ENCODE data around the gene FBXL17.

Gene FBXL17

DNA sequence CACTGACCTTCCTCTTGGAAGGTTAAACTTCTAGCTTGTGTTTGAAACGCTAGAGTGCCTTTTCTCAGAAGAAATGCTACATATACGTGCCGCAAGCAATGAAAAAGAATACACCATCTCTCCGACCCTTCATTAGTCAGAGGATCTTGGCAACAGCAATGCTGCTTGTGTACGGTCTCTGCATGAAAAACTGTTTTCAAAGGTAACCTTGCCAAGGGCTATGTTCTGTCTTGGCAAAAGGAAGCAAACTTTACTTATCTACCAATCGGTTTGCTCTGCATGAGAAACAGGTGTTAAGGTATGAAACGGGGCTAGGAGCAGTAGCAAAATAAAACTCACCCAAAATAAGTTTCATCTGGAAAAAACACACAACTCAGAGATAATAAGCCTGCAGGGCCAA lies 297.8 kb downstream of the FBXL17 start:
- DNase-seq (ENCODE audit: low spot score) = no peak

DNA sequence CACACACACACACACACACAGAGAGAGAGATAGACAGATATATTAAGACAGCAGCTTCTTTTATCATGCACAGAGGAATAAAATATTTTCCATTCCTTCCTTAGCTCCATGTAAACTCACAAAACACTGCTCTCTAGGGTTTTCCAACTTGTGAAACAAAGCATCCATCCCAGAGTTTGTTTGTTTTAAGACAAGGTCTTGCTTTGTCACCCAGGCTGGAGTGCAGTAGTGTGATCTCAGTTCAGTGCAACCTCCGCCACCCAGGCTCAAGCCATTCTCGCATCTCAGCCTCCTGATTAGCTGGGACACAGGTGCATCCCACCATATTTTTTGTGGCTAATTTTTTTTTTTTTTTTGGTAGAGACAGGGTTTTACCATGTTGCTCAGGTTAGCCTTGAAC lies 298.7 kb downstream of the FBXL17 start:
- DNase-seq (ENCODE audit: low spot score) = no peak

DNA sequence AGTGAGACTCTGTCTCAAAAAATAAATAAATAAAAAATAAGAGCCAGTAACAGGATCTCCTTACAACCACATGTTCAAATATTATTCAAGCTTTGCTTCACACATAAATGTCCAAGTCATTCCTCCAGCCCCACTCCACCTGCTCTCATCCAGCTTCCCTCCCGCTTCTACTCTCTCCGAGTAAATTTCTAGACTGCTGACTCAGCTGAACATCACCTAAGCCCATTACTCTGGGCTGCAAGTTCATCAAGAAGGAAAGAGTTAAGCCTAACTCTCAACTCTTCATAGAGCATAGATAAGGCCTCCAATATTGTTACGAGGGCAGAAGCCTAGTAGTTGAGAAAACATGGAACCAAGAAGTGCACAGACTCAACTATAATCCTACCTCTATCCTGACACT lies 300.2 kb downstream of the FBXL17 start:
- no peak for DNase-seq (ENCODE audit: low spot score)

DNA sequence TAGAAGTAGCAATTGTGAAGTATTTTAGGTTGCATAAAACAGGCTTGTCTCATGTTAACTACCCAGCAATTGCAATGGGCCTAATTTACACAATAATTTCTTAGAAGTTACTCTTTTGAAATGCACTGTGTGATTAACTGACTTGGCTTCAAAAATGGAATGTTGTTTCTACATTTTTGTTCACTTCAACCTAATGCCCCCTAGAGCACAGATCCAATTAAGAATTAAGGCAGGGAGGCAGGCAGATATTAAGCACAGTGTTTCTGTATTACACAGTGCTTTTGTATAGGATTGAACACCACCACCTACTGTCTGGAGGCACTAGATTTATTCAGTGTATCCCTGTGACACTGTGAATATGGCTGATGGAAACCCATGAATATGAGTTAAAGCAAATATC lies 302.1 kb downstream of the FBXL17 start:
- DNase-seq (ENCODE audit: low spot score) = no peak

DNA sequence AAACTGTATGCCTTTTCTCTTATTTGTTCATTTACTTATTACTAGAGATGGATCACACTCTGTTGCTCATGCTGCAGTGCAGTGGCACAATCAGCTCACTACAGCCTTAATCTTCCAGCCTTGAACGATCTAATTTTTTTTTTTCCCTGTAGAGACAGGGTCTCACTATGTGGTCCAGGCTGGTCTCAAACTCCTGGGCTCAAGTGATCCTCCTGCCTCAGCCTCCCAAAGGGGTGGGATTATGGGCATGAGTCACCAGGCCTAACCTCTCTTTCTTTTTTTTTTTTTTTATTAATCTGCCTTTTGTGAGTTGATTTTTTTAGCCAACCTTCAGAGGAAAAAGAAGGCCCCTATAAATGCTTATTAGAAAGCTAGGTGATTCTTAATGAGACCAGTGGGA lies 303.0 kb downstream of the FBXL17 start:
- DNase-seq (ENCODE audit: low spot score) = no peak

DNA sequence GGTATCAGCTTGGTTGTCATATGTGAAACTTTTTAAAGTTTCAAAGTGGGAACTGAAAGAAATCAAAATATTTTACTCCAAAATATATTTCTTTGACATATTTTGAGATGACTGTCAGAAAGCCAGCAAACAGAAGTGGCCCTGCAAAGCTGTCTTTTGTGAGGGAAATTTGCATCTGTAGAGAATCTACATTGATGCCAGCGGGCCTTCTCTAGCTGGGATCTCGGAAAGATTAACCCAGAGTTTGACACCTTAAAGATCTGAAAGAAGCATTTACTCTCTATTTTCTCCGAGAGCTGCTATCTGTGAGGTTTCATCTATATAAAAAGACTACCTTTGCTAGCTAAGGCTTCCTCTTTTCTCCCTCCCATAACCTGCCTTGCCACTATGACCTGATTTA lies 303.6 kb downstream of the FBXL17 start:
- no peak for DNase-seq (ENCODE audit: low spot score)

DNA sequence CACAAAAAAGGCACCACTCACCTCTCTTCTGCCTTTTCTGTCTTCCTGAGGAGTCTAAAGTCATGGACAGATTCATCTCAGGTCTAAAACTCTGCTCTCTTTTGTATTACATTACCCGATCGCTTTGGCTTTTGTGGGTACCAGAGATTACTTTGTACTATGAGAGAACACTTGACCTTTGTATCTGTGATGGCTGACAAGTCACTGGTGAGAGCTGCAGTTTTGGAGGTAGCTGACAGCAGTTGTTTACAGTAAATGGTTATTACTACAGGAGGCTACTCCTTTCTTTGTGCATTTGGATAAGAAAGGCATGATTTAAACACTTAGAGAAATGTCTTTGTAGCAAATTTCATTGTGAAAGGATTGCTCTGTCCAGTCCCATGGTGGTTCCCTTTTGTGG lies 307.3 kb downstream of the FBXL17 start:
- no peak for DNase-seq (ENCODE audit: low spot score)

DNA sequence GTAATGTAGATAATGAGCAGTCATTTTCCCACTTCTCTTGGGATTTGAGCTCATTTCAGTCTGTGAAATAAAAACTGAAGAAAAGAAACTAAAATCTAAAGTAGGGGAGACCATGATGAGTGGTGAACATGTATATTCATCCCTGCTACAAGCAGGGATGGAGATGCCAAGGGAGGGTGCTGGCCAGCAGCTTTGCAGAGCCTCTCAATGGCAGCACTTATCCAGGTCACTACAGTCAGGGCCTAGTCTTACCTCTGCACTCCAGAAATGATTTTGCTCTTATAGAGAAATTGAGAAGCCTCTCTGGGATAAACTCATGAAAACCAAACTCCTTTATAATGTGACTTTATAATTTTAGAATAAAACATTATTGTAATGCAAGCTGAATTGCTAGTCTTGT lies 317.6 kb downstream of the FBXL17 start:
- no peak for DNase-seq (ENCODE audit: low spot score)

DNA sequence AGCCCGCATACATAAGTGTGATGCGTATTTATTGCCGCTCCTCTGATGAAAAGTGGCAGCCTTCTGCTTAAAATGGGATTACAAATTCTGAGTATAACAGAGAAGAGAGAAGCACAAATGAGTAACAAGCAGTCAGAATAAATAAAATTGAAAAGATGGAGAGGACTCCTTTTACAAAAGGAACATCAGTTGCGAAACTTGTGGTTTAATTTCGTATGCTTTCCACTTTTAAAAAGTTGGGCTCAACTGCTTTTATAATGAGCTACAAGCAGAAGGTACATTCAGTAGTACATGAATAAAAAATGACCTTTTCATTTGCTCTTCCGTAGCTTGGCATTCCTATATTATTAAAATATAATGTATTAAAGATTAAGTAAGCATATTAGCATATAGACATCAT lies 320.0 kb downstream of the FBXL17 start:
- no peak for DNase-seq (ENCODE audit: low spot score)

DNA sequence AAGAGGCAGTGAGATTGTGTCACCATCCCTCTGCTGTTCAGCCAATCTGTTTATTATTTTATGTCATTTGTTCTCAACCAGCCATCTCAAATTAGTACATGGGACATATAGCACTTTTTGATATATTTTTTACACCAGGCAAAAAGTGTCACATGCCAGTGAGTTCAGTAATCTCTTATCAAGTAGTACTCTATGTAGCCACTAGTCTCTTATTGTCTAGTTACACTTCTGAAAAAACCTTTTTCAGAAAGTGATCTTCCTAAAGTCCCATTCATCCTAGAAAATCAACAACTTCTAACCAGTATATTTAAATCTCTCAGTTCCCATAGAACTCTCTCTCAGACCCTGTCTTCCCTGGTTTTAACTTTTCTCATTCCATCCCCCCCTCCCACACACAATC lies 321.6 kb downstream of the FBXL17 start:
- DNase-seq (ENCODE audit: low spot score) = no peak

DNA sequence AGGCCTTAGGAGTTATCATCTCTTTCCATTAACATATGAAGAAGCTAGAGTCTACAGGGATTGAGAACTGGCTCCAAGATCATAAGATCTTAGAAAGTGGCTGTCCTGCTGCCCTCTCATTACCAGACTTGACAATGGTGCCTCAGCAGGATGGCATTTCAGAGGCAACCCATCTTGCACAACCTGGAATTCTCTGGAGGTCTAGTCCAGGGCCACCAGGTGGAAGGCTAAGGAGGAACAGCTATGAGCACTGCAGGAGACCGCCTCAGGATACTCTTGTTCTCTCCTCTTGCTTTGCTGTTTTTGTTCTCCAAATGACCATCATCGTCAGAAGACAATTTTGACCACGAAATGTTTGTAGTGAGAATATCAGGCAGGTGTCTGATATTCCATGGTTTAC lies 322.6 kb downstream of the FBXL17 start:
- no peak for DNase-seq (ENCODE audit: low spot score)

DNA sequence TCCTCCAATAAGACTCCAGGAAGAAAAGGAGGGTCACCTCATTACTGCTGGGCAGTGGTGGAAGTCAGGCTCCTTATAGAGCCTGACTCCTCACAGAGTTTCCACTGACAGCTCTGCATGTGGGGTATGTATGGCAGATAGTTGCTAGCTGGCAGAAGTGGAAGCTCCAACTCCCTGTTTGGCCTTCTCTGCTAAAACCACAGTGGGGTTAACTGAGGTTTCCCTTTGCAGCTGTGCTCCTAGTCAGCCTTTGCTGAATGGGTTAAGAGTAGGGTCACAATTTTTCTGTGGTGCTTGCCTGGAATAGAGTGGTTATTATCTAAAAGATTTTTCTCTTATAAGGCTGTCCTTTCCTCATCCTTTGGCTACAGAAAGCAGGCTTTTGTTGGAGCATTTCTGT lies 327.5 kb downstream of the FBXL17 start:
- DNase-seq (ENCODE audit: low spot score) = no peak

DNA sequence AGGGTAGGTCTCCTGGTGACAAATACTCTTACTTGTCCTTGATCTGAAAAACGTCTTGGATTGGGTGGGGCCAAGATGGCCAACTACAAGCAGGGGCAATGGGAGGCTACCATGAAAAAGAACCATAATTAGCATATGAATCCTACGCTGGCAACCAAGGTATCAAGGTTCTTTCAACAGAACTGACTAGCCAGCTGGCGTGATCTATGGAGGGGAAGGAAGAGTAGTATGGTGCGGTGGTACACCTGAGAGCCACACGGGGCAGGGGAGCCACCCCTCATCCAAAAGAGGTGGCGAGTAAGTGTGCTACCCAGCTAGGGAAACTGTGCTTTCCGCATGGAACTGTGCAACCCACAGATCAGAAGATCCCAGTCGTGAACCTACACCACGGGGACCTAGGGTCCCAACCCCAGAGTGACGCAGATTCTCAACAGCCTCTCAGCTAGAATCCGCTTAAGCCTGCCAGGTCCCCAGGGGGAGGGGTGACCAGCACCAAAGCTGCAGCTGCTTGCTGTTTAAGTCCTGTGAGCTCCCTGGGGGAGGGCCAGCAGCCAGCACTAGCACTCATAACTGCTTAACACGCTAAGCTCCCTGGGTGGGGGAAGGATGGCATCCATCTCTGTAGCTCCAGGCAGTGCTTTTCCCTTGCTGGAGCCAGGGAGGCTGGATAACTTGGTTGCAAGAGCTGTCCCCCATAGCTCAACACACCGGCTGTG lies 334.8 kb downstream of the FBXL17 start:
- DNase-seq (ENCODE audit: low spot score) = no peak

DNA sequence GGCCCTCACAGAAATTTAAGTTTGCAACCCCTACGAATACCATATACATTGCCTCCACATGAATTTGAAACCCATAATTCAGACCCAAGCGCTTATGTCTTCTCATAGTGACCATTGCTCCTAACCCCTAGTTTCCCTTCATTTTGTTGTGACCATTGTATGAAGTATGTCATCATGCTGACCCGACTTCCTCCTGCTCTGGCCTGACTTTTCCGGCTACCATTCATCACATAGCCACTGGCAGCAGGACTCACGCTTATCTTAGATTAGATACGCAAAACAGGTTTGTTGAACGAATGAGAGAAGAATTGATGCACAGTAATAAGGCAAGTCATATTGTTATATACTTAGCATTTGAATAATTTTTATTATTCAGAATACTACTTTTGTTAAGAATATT lies 345.4 kb downstream of the FBXL17 start:
- DNase-seq (ENCODE audit: low spot score) = no peak

DNA sequence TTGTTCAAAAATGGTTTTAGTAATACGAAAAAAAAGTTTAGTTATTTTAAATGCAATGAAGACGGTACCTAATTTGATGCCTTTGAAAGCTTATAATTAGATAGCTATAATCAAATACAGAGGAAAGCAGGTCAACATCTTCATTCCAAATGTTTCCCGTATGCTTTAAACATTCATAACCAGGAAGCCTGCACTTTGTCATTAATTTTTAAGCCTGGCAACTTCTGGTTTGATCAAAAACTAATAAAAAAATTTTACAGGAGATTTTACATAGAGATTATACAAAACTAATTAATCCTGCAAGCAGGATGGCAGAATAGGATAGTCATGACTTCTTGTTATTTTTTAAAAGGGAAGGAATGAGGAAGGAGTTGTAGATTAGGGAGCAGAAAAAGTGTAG lies 353.0 kb downstream of the FBXL17 start:
- no peak for DNase-seq (ENCODE audit: low spot score)

DNA sequence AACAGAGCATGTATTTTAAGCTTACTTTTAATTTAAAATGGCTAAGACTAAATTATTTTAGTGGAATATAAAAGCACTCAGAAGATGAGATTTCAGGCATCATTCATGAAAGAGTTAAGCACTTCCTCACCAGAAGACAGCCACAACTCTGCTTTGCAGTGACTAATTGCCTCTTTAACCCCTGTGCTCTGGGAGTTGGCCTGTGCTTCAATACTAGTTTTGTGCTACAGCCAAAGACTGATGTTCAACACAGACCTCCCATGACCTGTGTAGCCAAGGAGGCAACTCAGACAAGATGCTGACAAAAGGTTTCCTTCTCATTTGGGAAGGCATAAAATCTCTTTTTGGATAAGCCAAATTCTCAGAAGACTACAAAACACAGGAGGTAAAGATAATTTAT lies 353.5 kb downstream of the FBXL17 start:
- no peak for DNase-seq (ENCODE audit: low spot score)

DNA sequence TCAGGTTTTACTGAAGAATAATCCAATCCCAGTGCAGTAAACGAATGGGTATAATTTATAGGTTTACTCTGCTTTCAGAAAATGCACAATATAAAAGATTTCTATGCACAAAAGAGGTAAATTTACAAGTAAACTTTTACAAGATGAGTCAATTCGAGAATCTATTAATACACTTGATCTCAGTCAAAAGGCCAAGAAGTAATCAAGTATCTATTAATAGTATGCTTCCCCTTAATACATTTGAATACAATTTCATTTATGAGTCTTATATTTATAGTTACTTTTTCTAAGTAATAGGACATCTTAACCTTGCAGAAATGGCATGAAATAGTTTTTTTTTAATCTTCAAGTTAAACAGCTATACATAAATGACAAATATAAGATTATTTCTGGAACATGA lies 355.9 kb downstream of the FBXL17 start:
- no peak for DNase-seq (ENCODE audit: low spot score)

DNA sequence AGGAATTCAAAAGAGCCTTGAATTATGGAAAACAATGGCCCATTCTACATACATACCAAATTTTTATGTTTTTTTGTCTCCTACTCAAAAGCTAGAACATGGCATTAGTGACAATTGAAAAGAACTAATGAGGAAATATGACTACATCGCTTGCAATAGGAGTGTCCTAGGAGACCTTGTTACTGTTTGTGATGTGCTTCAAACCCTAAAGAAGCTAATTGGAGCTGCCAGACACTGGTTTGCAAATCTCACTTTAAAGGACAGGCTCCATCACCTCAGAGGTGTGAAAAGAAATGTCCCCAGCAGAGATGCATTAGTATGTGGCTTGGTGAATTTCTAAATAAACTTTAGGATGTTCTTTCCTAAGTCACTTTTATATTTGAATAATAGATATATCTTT lies 356.9 kb downstream of the FBXL17 start:
- DNase-seq (ENCODE audit: low spot score) = no peak

DNA sequence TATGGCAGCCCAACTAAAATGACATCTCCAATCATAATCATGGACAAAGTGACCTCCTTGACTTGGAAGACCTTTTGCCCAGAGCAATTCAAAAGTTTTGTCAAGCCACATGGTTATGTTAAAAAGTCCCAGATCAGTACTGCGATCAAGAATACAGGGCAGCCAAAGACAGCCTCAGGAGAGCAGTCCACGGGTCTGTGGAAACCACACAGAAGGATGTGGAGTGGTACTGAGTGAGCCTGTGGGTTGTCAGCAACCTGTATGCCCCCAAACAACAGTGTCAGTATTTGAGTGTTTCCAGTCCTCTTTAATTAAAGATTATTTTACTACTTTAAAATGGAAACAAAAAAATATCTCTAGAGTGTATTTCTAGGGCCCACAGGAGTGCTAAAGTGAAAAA lies 365.8 kb downstream of the FBXL17 start:
- no peak for DNase-seq (ENCODE audit: low spot score)

DNA sequence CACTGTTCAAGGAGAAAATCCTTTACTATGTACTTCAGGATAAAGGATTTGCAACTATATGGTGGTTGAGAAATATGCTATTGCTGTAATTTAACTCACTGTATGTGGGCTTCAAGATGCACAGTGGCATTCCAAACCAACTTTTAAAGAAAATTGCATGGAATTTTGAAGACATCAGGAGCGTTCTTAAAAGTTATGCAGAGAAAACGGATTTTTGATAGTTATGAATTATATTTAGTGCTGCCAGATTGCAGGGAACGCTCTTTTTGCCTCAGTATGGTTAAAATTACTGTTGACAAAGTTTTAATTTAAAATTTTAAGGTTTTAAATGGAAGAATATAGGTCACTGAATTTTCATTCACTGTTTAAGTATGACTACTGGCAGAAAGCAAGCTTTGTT lies 375.1 kb downstream of the FBXL17 start:
- no peak for DNase-seq (ENCODE audit: low spot score)

DNA sequence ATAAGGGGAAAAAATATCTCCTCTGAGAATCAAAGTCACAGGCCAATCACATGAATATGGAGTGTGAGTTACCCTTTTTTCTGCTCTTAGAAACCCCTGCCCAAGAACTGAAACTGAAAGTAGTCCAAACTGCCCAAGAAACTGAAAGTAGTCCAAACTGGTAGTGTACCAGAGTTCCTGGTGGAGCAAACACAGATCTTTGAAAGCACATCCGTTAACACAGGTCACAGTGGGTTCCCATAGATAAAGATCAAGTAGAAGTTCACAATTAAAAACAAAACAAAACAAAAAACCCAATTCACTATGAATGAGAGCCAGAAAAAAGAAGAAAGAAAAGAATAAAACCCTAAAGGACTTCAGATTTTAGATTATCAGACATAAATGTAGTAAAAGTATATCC lies 378.7 kb downstream of the FBXL17 start:
- peak; percentile 13 for DNase-seq (ENCODE audit: low spot score)

DNA sequence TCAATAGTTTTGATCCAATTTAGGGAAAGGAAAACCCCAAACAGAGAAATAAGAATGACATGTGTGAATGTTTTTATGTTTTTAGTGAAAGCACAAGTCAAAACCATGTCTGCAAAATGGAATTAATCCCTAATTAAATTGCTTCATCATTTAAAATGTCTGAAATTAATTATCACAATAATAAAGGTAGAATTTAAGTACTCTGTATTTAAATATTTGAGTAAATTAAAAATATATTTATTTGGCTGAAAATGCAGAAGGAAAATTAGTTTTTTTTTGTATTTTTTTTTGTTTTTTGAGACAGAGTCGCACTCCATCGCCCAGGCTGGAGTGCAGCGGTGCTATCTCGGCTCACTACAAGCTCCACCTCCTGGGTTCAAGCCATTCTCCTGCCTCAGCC lies 380.7 kb downstream of the FBXL17 start:
- no peak for DNase-seq (ENCODE audit: low spot score)

DNA sequence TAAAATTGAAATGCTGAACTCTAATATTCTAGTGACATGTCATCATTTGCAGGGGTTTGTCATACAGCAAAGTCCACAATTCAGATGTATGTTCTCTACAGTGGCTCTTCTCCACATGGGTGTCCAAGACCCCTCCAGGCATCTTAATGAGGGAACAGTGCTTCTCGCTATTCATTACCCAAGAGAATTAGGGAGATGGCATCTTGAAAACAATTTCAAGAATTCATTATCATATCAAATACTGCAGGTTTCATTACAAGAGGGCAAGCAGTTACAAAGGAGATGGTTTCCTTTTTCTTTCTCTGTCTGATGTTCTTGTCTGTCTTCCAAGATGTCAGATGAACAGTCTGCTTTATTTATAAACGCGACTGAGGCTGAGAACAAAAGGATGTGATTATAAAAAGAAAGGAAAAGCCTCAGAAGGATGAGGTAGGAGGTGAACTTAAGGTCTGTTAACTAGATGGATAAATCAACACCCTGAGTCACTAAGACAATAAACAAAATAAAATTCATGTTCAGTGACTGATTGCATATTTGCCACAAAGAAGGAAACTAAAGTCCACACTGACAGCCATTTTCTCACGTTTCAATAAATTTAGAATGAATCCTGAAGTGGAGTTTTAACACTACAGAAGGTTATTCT lies 384.4 kb downstream of the FBXL17 start:
- DNase-seq (ENCODE audit: low spot score) = no peak

DNA sequence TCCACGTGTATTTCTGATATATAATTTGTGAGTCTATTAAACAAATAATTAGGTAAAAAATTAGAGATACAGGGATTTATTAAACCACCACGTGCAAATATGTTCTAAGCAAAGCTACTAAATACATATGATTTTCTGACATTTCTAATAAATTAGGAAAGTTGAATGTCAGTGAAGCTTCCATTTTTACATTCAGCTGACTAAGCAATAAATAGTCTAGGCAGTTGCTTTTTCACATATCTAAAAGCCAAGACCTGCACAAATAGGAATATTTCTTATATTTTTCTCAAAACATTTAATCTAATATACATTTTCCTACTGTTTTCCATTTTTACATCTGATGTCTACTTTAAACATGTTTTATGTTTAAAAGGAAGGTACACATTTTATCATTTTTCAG lies 388.6 kb downstream of the FBXL17 start:
- no peak for DNase-seq (ENCODE audit: low spot score)

All from Ammon's horn (tissue), 1 donor.